HG03457 (cell line): Measurements from ENCODE around the gene PHKA2.

Experiments used
- ATAC-seq: cut with Tn5 transposase; IDR thresholded peaks from one replicate; pipeline ENCODE4 v1.9.1; 2021; ENCODE audit warnings: moderate number of reproducible peaks; ENCODE audit not compliant: unreplicated experiment

Gene PHKA2

GRCh38 chrX:18891548-18891945 is 92.4 kb downstream of the PHKA2 start:
- no peak for ATAC-seq

GRCh38 chrX:18890724-18891547 is 93.0 kb downstream of the PHKA2 start:
- ATAC-seq, result no peak

GRCh38 chrX:18890049-18890381 is 93.9 kb downstream of the PHKA2 start:
- no peak for ATAC-seq

GRCh38 chrX:18889346-18890048 is 94.4 kb downstream of the PHKA2 start:
- ATAC-seq, result no peak

GRCh38 chrX:18888281-18888680 is 95.6 kb downstream of the PHKA2 start:
- ATAC-seq, result no peak

- ATAC-seq, result no peak
These were observed 96.1 kb downstream of the PHKA2 start for GRCh38 chrX:18887825-18888212.

GRCh38 chrX:18887177-18887824 is 96.6 kb downstream of the PHKA2 start:
- ATAC-seq, result no peak

GRCh38 chrX:18886344-18887161 is 97.4 kb downstream of the PHKA2 start:
- peak; percentile 71 for ATAC-seq

- peak; percentile 13 for ATAC-seq
These were observed 97.9 kb downstream of the PHKA2 start for GRCh38 chrX:18886005-18886343.

GRCh38 chrX:18885328-18886004 is 98.4 kb downstream of the PHKA2 start:
- ATAC-seq, result no peak

- ATAC-seq, result no peak
These were observed 99.0 kb downstream of the PHKA2 start for GRCh38 chrX:18884916-18885315.

- no peak for ATAC-seq
These were observed 99.8 kb downstream of the PHKA2 start for GRCh38 chrX:18883961-18884765.

- no peak for ATAC-seq
These were observed 100.5 kb downstream of the PHKA2 start for GRCh38 chrX:18883234-18883960.

GRCh38 chrX:18879144-18879543 is 104.8 kb downstream of the PHKA2 start:
- ATAC-seq, result no peak

- no peak for ATAC-seq
These were observed 106.4 kb downstream of the PHKA2 start for GRCh38 chrX:18877469-18877868.

GRCh38 chrX:18875256-18875878 is 108.5 kb downstream of the PHKA2 start:
- no peak for ATAC-seq

GRCh38 chrX:18874560-18875255 is 109.2 kb downstream of the PHKA2 start:
- no peak for ATAC-seq

- no peak for ATAC-seq
These were observed 110.1 kb downstream of the PHKA2 start for GRCh38 chrX:18873836-18874235.
